HG03432 (cell line): ENCODE measurements around the gene ENO2.

Experiments
- ATAC-seq: cut with Tn5 transposase; IDR thresholded peaks from one replicate; pipeline ENCODE4 v1.9.1; 2021; ENCODE audit warnings: mild to moderate bottlenecking, moderate library complexity; ENCODE audit not compliant: unreplicated experiment

ENO2 gene

GRCh38 chr12:6912164-6912935, 2.0 kb upstream of the ENO2 start:
- ATAC-seq = no peak

- ATAC-seq = no peak
Measured at GRCh38 chr12:6914947-6915788, 788 bp downstream of the ENO2 start.

GRCh38 chr12:6915789-6916285, 1.5 kb downstream of the ENO2 start:
- ATAC-seq = no peak

- no peak for ATAC-seq
Measured at GRCh38 chr12:6916426-6917200, 2.2 kb downstream of the ENO2 start.

- ATAC-seq = no peak
Measured at GRCh38 chr12:6917491-6918231, 3.3 kb downstream of the ENO2 start.

- ATAC-seq = no peak
Measured at GRCh38 chr12:6919588-6919987, 5.2 kb downstream of the ENO2 start.

- ATAC-seq = no peak
Measured at GRCh38 chr12:6921539-6921938, 7.2 kb downstream of the ENO2 start.

- no peak for ATAC-seq
Measured at GRCh38 chr12:6921996-6922946, 7.9 kb downstream of the ENO2 start.

GRCh38 chr12:6923003-6923732, 8.8 kb downstream of the ENO2 start:
- no peak for ATAC-seq

GRCh38 chr12:6923851-6924250, 9.5 kb downstream of the ENO2 start:
- no peak for ATAC-seq

GRCh38 chr12:6925239-6925539, 10.8 kb downstream of the ENO2 start:
- no peak for ATAC-seq

- ATAC-seq = no peak
Measured at GRCh38 chr12:6925540-6926279, 11.3 kb downstream of the ENO2 start.

GRCh38 chr12:6927379-6928021, 13.1 kb downstream of the ENO2 start, which contains the start of gene ATN1:
Gene ATN1, plus strand, starts transcription at chr12:6927959. Its CDS starts 6,043 bp downstream, at chr12:6934002.
- no peak for ATAC-seq

GRCh38 chr12:6928022-6928702, 13.8 kb downstream of the ENO2 start:
- ATAC-seq = no peak

- no peak for ATAC-seq
Measured at GRCh38 chr12:6928703-6929407, 14.5 kb downstream of the ENO2 start.
